Parathyroid adenoma (tissue), 2 donors: Measurements from ENCODE around the gene PPARA.
"Not testable (repeated sequence)": the region's sequence is repeated elsewhere in the genome, so short reads cannot be mapped to it uniquely, and the experiment has no call there.

Experiments
- H2AFZ ChIP-seq: fragments of 300-600 bp; sonication (generic); one replicate; pipeline ENCODE4 v1.7.0; 2017; ENCODE audit warnings: antibody characterized with exemption, mild to moderate bottlenecking
- H3K27ac ChIP-seq: fragments of 300-600 bp; sonication (generic); one replicate; pipeline ENCODE4 v1.7.0; 2017
- H3K27me3 ChIP-seq: fragments of 300-600 bp; sonication (generic); one replicate; pipeline ENCODE4 v1.7.0; 2017; ENCODE audit warnings: low read length; ENCODE audit not compliant: control insufficient read depth, insufficient read depth
- H3K36me3 ChIP-seq: fragments of 300-600 bp; sonication (generic); one replicate; pipeline ENCODE4 v1.7.0; 2017; ENCODE audit warnings: low read length; ENCODE audit not compliant: control insufficient read depth, insufficient read depth
- H3K4me1 ChIP-seq: fragments of 300-600 bp; sonication (generic); one replicate; pipeline ENCODE4 v1.7.0; 2017; ENCODE audit warnings: control low read depth
- H3K4me2 ChIP-seq: fragments of 300-600 bp; sonication (generic); one replicate; pipeline ENCODE4 v1.7.0; 2017; ENCODE audit warnings: low read length
- H3K4me3 ChIP-seq: fragments of 300-600 bp; sonication (generic); one replicate; pipeline ENCODE4 v1.7.0; 2017; ENCODE audit warnings: low read depth, low read length
- H3K79me2 ChIP-seq: fragments of 300-600 bp; sonication (generic); one replicate; pipeline ENCODE4 v1.7.0; 2017; ENCODE audit warnings: control low read depth
- H3K9ac ChIP-seq: fragments of 300-600 bp; sonication (generic); one replicate; pipeline ENCODE4 v1.7.0; 2017; ENCODE audit warnings: mild to moderate bottlenecking
- H3K9me3 ChIP-seq: fragments of 300-600 bp; sonication (generic); one replicate; pipeline ENCODE4 v1.7.0; 2017; ENCODE audit warnings: low read length; ENCODE audit not compliant: control insufficient read depth
- TF ChIP-seq, protein P1 (sequence below): fragments of 300-600 bp; sonication (generic); IDR thresholded peaks from one replicate; pipeline ENCODE4 v1.7.0; 2017; ENCODE audit warnings: antibody characterized with exemption, mild to moderate bottlenecking
- donor health status: primary hyperparathyroidism.

Gene PPARA

GRCh38 chr22:46195487-46196165, 45.3 kb downstream of the PPARA start:
- Histone ChIP-seq H3K27ac (no peak overlapping the region), H3K9me3 (no peaks in the 10 kb centered on the region), H3K36me3 (no peaks in the 10 kb centered on the region), H3K79me2 (no peaks in the 10 kb centered on the region), H3K4me2 (no peak overlapping the region), H3K27me3 (no peaks in the 10 kb centered on the region), H3K9ac (no peak overlapping the region), H3K4me1 (peaks cover 4% of the 10 kb centered on the region), H3K4me3 (no peak overlapping the region), H2AFZ (no peak overlapping the region)
- TF ChIP-seq, protein P1, sequence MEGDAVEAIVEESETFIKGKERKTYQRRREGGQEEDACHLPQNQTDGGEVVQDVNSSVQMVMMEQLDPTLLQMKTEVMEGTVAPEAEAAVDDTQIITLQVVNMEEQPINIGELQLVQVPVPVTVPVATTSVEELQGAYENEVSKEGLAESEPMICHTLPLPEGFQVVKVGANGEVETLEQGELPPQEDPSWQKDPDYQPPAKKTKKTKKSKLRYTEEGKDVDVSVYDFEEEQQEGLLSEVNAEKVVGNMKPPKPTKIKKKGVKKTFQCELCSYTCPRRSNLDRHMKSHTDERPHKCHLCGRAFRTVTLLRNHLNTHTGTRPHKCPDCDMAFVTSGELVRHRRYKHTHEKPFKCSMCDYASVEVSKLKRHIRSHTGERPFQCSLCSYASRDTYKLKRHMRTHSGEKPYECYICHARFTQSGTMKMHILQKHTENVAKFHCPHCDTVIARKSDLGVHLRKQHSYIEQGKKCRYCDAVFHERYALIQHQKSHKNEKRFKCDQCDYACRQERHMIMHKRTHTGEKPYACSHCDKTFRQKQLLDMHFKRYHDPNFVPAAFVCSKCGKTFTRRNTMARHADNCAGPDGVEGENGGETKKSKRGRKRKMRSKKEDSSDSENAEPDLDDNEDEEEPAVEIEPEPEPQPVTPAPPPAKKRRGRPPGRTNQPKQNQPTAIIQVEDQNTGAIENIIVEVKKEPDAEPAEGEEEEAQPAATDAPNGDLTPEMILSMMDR: no peak

DNA sequence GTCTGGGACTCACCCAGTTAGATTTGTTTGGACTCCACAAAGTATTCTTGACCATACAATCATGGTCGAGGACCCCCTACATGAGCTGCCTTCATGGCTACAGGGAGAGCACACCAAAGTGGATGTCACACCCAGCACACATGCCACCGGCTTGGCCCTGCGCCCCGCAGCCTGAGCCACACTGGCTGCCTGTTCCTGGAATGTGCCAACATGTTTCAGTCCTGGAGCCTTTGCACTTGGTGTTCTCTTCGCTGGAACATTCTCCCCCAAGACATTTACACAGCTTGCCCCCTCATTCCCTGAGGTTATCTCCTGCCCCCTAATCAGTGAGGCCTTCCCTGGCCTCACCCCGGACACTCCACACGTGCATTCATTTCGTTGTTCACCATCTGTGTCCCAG, 46.0 kb downstream of the PPARA start:
- no peaks in the 10 kb centered on the region for H3K9me3 ChIP-seq
- H3K9ac ChIP-seq: no peak overlapping the region
- peaks cover 4% of the 10 kb centered on the region for H3K4me1 ChIP-seq
- no peak overlapping the region for H3K4me2 ChIP-seq
- H2AFZ ChIP-seq: no peak overlapping the region
- no peaks in the 10 kb centered on the region for H3K36me3 ChIP-seq
- no peak overlapping the region for H3K27ac ChIP-seq
- TF ChIP-seq, protein P1: no peak
- H3K27me3 ChIP-seq: no peaks in the 10 kb centered on the region
- no peak overlapping the region for H3K4me3 ChIP-seq
- H3K79me2 ChIP-seq: no peaks in the 10 kb centered on the region

DNA sequence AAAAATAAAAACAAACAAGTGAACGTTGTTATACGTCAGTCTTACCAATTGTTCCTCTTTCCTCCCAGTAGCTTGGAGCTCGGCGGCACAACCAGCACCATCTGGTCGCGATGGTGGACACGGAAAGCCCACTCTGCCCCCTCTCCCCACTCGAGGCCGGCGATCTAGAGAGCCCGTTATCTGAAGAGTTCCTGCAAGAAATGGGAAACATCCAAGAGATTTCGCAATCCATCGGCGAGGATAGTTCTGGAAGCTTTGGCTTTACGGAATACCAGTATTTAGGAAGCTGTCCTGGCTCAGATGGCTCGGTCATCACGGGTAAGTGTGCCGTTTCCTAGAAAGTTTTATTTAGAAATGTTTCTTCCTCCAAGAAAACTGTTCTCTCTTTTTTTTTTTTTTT, 47.9 kb downstream of the PPARA start:
- Histone ChIP-seq H3K4me3 (no peak overlapping the region), H3K27ac (no peak overlapping the region), H3K9ac (no peak overlapping the region), H3K36me3 (no peaks in the 10 kb centered on the region), H3K79me2 (no peaks in the 10 kb centered on the region), H3K27me3 (no peaks in the 10 kb centered on the region), H3K4me1 (peaks cover 4% of the 10 kb centered on the region), H3K4me2 (no peak overlapping the region), H2AFZ (no peak overlapping the region), H3K9me3 (no peaks in the 10 kb centered on the region)
- TF ChIP-seq, protein P1: no peak

DNA sequence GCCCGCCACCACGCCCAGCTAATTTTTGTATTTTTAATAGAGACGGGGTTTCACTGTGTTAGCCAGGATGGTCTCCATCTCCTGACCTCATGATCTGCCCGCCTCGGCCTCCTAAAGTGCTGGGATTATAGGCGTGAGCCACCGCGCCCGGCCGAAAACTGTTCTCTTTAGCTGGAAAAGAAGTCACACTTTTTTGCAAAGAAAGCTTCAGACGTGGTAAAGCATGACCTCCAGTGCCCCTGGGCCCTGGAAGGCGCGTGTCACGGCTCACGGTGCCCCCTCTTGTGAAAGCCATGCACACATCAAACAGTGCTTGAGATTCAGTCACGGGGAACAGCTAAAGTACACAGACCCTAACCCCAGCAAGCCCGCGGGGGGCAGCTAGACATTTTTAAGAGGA, 48.5 kb downstream of the PPARA start:
- H3K4me1 ChIP-seq, H3K27ac ChIP-seq, H3K9me3 ChIP-seq, H3K9ac ChIP-seq, H3K27me3 ChIP-seq, H3K79me2 ChIP-seq, H3K4me2 ChIP-seq, H3K36me3 ChIP-seq, H3K4me3 ChIP-seq, H2AFZ ChIP-seq: not testable (repeated sequence)

GRCh38 chr22:46201059-46201757, 50.9 kb downstream of the PPARA start:
- H3K4me1 ChIP-seq: no peaks in the 10 kb centered on the region
- H3K4me2 ChIP-seq: no peak overlapping the region
- no peak overlapping the region for H3K4me3 ChIP-seq
- TF ChIP-seq, protein P1: no peak
- H3K9me3 ChIP-seq: no peaks in the 10 kb centered on the region
- no peaks in the 10 kb centered on the region for H3K79me2 ChIP-seq
- H3K36me3 ChIP-seq: no peaks in the 10 kb centered on the region
- H3K27ac ChIP-seq: no peak overlapping the region
- H3K27me3 ChIP-seq: no peaks in the 10 kb centered on the region
- H2AFZ ChIP-seq: no peak overlapping the region
- H3K9ac ChIP-seq: no peak overlapping the region
